WTC11 (cell line): ENCODE measurements around the gene TNIP1.

Experiments
- AFF4 ChIP-seq: sonication (generic); formaldehyde crosslinking; IDR thresholded peaks from 2 replicates; pipeline ENCODE4 v1.8.1; 2023; ENCODE audit warnings: mild to moderate bottlenecking, missing genetic modification reagents, borderline replicate concordance
- CTCF ChIP-seq: fragments of 200-600 bp; IDR thresholded peaks from 2 replicates; pipeline ENCODE4 v1.8.0; 2022; ENCODE audit warnings: antibody characterized with exemption
- E2F1 ChIP-seq: sonication (generic); formaldehyde crosslinking; IDR thresholded peaks from 2 replicates; pipeline ENCODE4 v1.8.0; 2022; ENCODE audit warnings: mild to moderate bottlenecking, missing genetic modification reagents
- E2F5 ChIP-seq: sonication (generic); formaldehyde crosslinking; IDR thresholded peaks from 2 replicates; pipeline ENCODE4 v1.8.1; 2022; ENCODE audit warnings: mild to moderate bottlenecking, moderate library complexity, missing genetic modification reagents
- ESRRA ChIP-seq: sonication (generic); formaldehyde crosslinking; IDR thresholded peaks from 2 replicates; pipeline ENCODE4 v1.8.1; 2022; ENCODE audit warnings: mild to moderate bottlenecking, missing genetic modification reagents, borderline replicate concordance
- ETV6 ChIP-seq: sonication (generic); formaldehyde crosslinking; IDR thresholded peaks from 2 replicates; pipeline ENCODE4 v1.8.1; 2022; ENCODE audit warnings: mild to moderate bottlenecking, missing genetic modification reagents
- MXD4 ChIP-seq: fragments of 250-450 bp; sonication (Bioruptor Pico); IDR thresholded peaks from 2 replicates; pipeline ENCODE4 v1.8.0; 2021; ENCODE audit warnings: mild to moderate bottlenecking, moderate library complexity, borderline replicate concordance
- SP1 ChIP-seq: sonication (generic); formaldehyde crosslinking; conservative IDR thresholded peaks from 2 replicates; pipeline ENCODE4 v1.8.1; 2022; ENCODE audit warnings: missing genetic modification reagents
- TEAD4 ChIP-seq: sonication (generic); formaldehyde crosslinking; IDR thresholded peaks from 2 replicates; pipeline ENCODE4 v1.8.0; 2022; ENCODE audit warnings: mild to moderate bottlenecking, missing genetic modification reagents
- ZBTB21 ChIP-seq: sonication (generic); formaldehyde crosslinking; IDR thresholded peaks from 2 replicates; pipeline ENCODE4 v1.8.1; 2023; ENCODE audit warnings: mild to moderate bottlenecking, missing genetic modification reagents, borderline replicate concordance
- ZNF138 ChIP-seq: sonication (generic); formaldehyde crosslinking; conservative IDR thresholded peaks from 2 replicates; pipeline ENCODE4 v1.8.1; 2022; ENCODE audit warnings: mild to moderate bottlenecking, moderate library complexity, missing genetic modification reagents
- ZNF532 ChIP-seq: fragments of 250-450 bp; sonication (Bioruptor Pico); IDR thresholded peaks from 2 replicates; pipeline ENCODE4 v1.9.0; 2021; ENCODE audit warnings: mild to moderate bottlenecking, borderline replicate concordance

- TF ChIP-seq CTCF (no peak), E2F5 (no peak), ETV6 (CRISPR knock-in tag) (no peak), ZBTB21 (no peak), ZNF138 (CRISPR knock-in tag) (no peak), MXD4 (no peak), ZNF532 (CRISPR knock-in tag) (no peak), ESRRA (no peak), TEAD4 (CRISPR knock-in tag) (no peak), E2F1 (no peak), AFF4 (CRISPR knock-in tag) (no peak), SP1 (CRISPR knock-in tag) (no peak)
These were observed 4.2 kb downstream of the TNIP1 start for GRCh38 chr5:151076616-151077015.
